PC-3 (cell line): ENCODE results near the gene FAM168A.

ENCODE experiments used
- EZH2 ChIP-seq: fragments of 300-600 bp; sonication (generic); IDR thresholded peaks from one replicate; pipeline ENCODE4 v1.6.1; 2017; ENCODE audit warnings: antibody characterized with exemption, mild to moderate bottlenecking, low read length; ENCODE audit not compliant: unreplicated experiment
- EZH2phosphoT487 ChIP-seq: fragments of 300-600 bp; sonication (generic); IDR thresholded peaks from 2 replicates; pipeline ENCODE4 v1.6.1; 2018; ENCODE audit warnings: mild to moderate bottlenecking, antibody characterized with exemption, low read length, borderline replicate concordance
- TF ChIP-seq, protein P1 (sequence below): fragments of 300-600 bp; sonication (generic); conservative IDR thresholded peaks from 2 replicates; pipeline ENCODE4 v1.5.1; 2017; ENCODE audit warnings: antibody characterized with exemption, low read depth, mild to moderate bottlenecking, low read length

DNA sequence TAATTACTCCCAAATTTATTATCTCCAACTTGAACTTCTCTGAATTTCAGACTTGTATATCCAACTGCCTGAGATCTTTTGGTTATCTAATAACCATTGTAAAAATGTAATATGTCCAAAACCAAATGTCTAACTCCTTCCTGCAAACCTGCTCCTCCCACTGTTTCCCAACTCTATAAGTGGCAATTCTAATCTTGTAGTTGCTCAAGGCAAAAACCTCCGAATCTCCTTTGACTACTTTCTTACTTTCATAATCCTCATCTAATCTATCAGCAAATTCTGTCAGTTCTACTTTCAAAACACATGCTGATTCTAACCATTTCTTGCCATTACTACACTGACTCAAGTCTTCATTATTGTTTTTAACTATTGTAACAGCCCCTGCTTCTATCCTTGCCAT is 55.7 kb downstream of the FAM168A start:
- TF ChIP-seq EZH2: no peak
- TF ChIP-seq, protein P1, sequence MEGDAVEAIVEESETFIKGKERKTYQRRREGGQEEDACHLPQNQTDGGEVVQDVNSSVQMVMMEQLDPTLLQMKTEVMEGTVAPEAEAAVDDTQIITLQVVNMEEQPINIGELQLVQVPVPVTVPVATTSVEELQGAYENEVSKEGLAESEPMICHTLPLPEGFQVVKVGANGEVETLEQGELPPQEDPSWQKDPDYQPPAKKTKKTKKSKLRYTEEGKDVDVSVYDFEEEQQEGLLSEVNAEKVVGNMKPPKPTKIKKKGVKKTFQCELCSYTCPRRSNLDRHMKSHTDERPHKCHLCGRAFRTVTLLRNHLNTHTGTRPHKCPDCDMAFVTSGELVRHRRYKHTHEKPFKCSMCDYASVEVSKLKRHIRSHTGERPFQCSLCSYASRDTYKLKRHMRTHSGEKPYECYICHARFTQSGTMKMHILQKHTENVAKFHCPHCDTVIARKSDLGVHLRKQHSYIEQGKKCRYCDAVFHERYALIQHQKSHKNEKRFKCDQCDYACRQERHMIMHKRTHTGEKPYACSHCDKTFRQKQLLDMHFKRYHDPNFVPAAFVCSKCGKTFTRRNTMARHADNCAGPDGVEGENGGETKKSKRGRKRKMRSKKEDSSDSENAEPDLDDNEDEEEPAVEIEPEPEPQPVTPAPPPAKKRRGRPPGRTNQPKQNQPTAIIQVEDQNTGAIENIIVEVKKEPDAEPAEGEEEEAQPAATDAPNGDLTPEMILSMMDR: no peak
- TF ChIP-seq EZH2phosphoT487: no peak
